ENCODE results near the gene BCL2L11. TPM values are rescaled to one million over a fixed set of nuclear protein-coding genes. Genes with fewer than 3 reads are reported as not detected.

Gene BCL2L11
- total and polyA plus RNA-seq, 7 donors: 8.3 to 30.0 (median 16.0) TPM

DNA sequence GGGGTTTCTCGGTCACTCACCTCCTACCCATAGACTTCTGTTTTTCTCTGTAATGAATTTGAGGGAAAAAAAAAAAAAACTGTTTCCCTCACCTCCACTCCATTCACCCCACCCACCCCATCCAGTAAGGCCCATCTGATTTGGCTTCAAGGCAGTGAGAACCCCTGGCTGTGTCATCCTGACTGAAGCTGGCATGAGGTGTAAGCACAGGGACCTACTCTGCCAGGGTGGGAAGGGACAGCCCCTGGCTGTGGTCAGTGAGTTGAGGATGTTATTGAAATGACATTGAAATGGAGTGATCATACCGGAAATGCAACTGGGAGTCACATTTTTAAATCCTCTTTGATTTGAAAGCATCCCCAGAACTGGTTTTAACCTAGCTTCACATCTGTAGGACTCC is 19.1 kb upstream of the BCL2L11 start:
- H3K4me3 ChIP-seq: no peak overlapping the region
- intact Hi-C loops (cut with DNase I): no loop called here
- DNase-seq: no peak
- H3K4me1 ChIP-seq: no peaks in the 10 kb centered on the region
- no peaks in the 10 kb centered on the region for H3K9me3 ChIP-seq
- H3K27ac ChIP-seq: no peak overlapping the region
- no peaks in the 10 kb centered on the region for H3K27me3 ChIP-seq
- 92 to 95% methylated on average over 2 of the region's 2 CpGs for WGBS, 2 donors
- H3K36me3 ChIP-seq: no peaks in the 10 kb centered on the region
- TF ChIP-seq POLR2AphosphoS5 (IDR thresholded peaks at IDR 0.05): no peak
- TF ChIP-seq EP300 (IDR thresholded peaks at IDR 0.05): no peak
- TF ChIP-seq POLR2A (IDR thresholded peaks at IDR 0.05): no peak
- TF ChIP-seq CTCF (IDR thresholded peaks at IDR 0.05): no peak

DNA sequence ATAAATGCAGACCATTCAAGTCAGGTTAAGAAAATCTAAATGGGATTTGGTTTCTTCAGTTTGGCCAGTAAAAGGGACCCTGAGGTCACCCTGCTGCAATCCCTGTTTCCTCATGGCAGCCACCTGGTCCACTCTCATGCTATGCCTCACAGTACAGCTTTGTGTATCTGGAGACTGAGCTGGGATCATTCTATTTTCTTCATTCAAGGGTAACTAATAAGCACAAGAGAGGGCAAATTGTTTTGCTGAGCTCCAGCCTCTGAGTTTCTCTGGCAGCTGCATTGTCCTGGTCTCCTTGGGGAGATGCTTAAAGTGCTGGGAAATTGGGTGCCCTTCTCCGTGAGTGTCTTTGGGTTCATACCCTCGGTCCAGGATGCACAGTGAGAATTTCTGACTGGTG is 18.5 kb upstream of the BCL2L11 start:
- Histone ChIP-seq H3K27me3 (no peaks in the 10 kb centered on the region), H3K27ac (no peak overlapping the region), H3K4me3 (no peak overlapping the region), H3K4me1 (no peaks in the 10 kb centered on the region), H3K36me3 (no peaks in the 10 kb centered on the region), H3K9me3 (no peaks in the 10 kb centered on the region)
- intact Hi-C loops (cut with DNase I): no loop called here
- DNase-seq: no peak
- TF ChIP-seq EP300 (IDR thresholded peaks at IDR 0.05) (no peak), CTCF (IDR thresholded peaks at IDR 0.05) (no peak), POLR2A (IDR thresholded peaks at IDR 0.05) (no peak), POLR2AphosphoS5 (IDR thresholded peaks at IDR 0.05) (no peak)
- WGBS, 2 donors: 91 to 92% methylated on average over 2 of the region's 2 CpGs

DNA sequence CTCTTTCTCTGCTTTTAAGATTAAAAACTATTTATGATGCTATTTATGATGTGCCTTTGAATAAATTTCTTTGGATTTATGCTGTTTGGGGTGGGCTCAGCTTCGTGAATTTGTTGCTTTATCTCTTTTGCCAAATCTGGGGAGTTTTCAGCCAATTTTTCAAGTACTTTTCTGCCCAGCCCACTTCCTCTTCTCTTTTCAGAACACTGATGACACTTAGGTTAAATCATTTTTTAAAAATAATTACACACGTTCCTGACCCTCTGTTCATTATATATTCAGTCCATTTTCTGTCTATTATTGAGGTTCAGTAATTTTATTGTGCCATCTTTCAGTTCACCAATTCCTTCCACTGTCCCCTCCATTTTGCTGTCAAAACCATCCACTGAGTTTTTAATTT is 14.8 kb upstream of the BCL2L11 start:
- no peaks in the 10 kb centered on the region for H3K36me3 ChIP-seq
- H3K9me3 ChIP-seq: no peaks in the 10 kb centered on the region
- DNase-seq: no peak
- H3K27ac ChIP-seq: no peak overlapping the region
- no peaks in the 10 kb centered on the region for H3K4me1 ChIP-seq
- H3K4me3 ChIP-seq: no peak overlapping the region
- TF ChIP-seq POLR2A (IDR thresholded peaks at IDR 0.05): no peak
- TF ChIP-seq CTCF (IDR thresholded peaks at IDR 0.05): no peak
- no peak for TF ChIP-seq EP300 (IDR thresholded peaks at IDR 0.05)
- no peak for TF ChIP-seq POLR2AphosphoS5 (IDR thresholded peaks at IDR 0.05)
- WGBS, 2 donors: 46 to 77% methylated on average over 2 of the region's 2 CpGs
- intact Hi-C loops (cut with DNase I): no loop called here
- H3K27me3 ChIP-seq: peaks cover 0 to 1% (median 0%) of the 10 kb centered on the region in 3 donors

GRCh38 chr2:111106706-111107105 is 14.0 kb upstream of the BCL2L11 start:
- TF ChIP-seq POLR2AphosphoS5 (IDR thresholded peaks at IDR 0.05): no peak
- TF ChIP-seq POLR2A (IDR thresholded peaks at IDR 0.05): no peak
- TF ChIP-seq CTCF (IDR thresholded peaks at IDR 0.05): no peak
- no peak for TF ChIP-seq EP300 (IDR thresholded peaks at IDR 0.05)
- intact Hi-C loops (cut with DNase I): no loop called here
- Histone ChIP-seq H3K4me1 (no peaks in the 10 kb centered on the region), H3K36me3 (no peaks in the 10 kb centered on the region), H3K4me3 (no peak overlapping the region), H3K27ac (no peak overlapping the region), H3K9me3 (no peaks in the 10 kb centered on the region), H3K27me3 (peaks cover 0 to 9% (median 0%) of the 10 kb centered on the region in 3 donors)
- DNase-seq: no peak
- 95 to 98% methylated on average over 5 of the region's 5 CpGs for WGBS, 2 donors

GRCh38 chr2:111108745-111109271 is 11.9 kb upstream of the BCL2L11 start:
- peaks cover 0 to 24% (median 8%) of the 10 kb centered on the region in 3 donors for H3K27me3 ChIP-seq
- no peaks in the 10 kb centered on the region for H3K36me3 ChIP-seq
- H3K4me3 ChIP-seq: no peak overlapping the region
- TF ChIP-seq CTCF (IDR thresholded peaks at IDR 0.05): no peak
- TF ChIP-seq POLR2AphosphoS5 (IDR thresholded peaks at IDR 0.05): no peak
- no peak for TF ChIP-seq POLR2A (IDR thresholded peaks at IDR 0.05)
- TF ChIP-seq EP300 (IDR thresholded peaks at IDR 0.05): no peak
- no peaks in the 10 kb centered on the region for H3K4me1 ChIP-seq
- no peak for DNase-seq
- intact Hi-C loops (cut with DNase I): no loop called here
- 95 to 97% methylated on average over 2 of the region's 2 CpGs for WGBS, 2 donors
- H3K27ac ChIP-seq: no peak overlapping the region
- H3K9me3 ChIP-seq: no peaks in the 10 kb centered on the region

Data from sigmoid colon (tissue), 7 donors.